ENCODE measurements around the gene FAAP100. TPM values are rescaled to one million over a fixed set of nuclear protein-coding genes. Genes with fewer than 3 reads are reported as not detected.

The FAAP100 gene
- polyA plus RNA-seq, 1 donor, result 19.8 TPM

DNA sequence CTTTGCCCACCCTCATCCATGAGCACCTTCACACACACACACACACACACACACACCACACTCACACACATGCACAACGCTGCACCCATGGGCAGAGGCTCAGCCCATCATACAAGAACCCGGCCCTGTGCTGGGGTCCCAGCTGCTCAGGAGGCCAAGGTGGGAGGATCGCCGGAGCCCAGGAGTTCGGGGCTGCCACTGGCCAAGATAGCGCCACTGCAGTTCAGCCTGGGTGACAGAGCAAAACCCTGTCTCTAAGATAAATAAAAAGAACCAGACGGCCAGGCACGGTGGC is 27.3 kb downstream of the FAAP100 start:
- DNase-seq (ENCODE audit: low read depth), result no peak

DNA sequence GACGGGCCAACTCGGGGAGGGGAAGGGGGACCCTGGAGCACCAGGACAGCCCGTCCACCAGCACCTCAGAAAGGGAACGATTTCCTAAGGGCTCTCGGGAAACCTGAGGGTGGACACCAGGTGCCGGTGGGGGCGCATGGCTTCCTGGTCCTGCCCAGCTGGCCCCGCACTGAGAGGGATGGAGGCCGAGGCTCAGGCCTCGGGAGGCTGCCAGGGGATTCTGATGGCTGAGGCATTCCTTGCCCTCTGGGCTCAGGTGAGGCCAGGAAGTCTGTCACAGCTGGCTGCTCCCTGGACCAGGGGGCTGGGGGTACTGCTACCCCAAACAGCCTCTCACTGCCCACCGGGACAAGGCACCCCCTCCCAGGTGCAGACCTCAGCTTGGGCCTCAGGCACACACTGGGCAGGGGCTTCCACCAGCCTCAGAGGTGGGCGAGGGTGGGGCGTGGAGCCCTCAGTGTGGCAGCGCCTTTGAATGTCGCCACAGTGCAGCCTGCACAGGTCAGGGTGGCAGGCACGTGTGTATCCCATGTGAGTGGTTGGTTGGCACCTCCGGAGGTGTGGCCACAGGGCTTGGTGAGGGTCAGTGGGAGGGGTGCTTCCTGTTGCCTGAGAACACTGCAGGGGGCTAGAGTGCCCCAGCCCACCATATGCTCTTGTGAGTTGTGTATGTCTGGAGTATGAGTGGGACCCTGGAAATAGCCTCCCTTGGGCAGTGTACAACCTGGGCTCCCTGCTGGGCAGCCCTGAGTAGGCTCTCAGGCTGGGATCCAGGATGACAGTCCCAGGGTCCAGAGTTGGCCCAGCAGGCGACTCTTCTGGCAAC is 27.9 kb downstream of the FAAP100 start:
- DNase-seq (ENCODE audit: low read depth), result no peak

DNA sequence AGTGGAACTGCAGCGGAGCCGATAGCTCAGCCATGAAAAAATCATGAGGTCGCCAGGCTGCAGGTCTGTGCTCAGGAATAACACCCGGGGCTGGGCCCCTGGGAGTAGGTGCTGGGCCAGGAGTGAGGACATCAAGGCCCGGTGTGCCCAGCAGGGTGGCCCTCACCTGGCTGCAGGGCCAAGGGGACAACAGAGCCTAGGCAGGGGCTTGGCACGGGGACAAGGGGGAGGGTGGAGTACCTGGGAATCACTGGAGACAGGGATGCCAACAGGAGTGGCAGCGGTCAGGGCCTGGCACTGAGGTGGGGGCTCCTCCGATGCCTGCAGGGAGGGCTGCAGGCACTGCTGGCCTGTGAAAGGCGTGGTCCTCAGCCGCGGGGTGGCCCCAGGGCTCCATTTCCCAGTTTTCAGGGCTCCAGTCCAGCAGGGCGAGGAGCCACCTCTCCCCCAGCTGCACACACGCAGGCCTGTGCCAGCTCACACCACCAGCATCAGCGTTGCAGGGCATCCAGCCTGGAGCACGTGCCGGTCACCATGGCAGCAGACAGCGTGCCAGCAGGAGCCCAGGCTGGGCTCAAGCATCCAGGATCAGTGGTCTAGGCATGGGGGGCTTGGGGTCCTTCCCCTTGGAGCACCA is 28.6 kb downstream of the FAAP100 start:
- DNase-seq (ENCODE audit: low read depth), result no peak

DNA sequence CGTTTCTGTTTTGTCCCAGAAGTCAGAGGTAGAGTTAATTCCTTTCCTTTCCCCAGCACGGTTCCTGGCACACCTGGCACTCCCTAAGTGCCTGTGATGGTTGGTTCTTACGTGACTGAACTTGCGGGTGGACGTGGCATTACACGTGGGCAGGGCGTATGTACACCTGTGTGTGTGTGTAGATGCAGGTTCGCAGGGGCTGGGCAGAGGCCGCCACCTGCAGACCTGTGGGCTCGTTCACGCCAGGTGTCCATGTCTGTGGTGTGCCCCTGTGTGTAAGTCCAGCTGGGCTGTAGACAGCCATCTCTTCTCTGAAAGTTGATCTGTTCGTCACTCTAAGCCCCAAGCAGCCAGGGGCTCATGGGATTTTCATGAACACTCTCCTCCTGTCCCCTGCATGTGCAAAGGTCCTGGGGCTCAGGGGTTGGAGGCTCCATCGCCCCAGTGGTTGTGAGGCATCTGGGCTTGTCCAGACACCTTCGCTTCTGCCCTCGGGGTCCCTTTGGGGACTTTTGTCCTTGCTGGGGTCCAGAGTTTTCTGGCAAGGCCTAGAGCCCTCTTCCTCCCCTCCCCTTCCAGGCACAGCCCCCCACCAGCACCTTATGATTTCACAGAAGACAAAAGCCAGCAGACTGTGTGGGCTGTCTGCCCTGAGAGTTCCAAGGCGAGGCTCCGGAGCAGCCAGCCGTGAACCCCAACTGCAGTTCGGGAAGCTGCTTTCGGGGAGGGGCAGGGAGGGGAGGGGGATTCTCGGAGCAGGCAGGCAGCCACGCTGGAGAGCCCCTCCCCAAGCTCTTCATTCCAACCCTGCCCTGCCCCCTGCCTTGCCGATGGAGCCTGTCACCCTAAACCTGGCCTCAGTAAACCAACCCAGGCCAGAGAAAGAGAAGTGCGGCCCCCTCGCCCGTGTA is 29.4 kb downstream of the FAAP100 start:
- no peak for DNase-seq (ENCODE audit: low read depth)

DNA sequence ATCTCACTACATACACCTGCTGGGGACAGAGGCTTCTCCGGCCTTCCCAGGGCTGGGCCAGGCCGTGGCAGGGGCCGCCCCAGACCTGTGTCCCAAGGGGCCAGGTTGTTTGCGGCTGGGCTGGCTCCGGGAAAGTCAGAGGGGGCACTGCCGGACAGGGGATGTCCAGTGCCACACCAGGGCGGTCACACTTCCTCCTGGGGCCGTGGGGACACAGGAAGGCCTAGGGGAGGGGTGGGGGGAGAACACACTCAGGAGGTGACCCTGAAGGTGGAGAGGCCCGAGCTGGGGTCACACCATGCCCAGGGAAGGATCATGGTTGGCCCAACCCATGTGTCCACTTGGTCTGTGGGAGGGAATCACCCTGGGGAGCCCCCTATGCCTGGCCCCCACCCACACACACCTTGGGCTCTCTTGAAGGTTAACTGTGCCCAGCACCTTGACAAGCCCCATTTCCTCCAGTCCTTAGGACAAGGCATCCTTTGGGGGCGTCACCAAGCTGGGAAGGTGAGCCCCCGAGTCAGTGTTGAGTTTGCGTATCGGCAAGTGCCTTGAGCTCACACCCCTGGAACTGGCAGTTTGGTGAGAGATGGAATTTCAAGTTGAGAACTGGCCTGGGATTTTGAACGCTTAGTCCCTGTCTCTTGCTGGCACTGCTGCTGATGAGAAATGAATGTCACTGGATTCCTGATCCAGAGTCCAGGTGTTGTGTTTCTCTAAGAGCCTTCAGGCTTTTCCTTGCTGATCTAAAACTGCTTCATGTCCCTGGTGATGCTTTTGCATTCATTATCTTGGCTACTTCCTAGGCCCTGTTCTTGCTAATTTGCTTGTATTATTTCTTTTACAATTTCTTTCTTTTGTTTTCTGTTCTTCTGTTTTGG is 31.9 kb downstream of the FAAP100 start:
- no peak for DNase-seq (ENCODE audit: low read depth)

DNA sequence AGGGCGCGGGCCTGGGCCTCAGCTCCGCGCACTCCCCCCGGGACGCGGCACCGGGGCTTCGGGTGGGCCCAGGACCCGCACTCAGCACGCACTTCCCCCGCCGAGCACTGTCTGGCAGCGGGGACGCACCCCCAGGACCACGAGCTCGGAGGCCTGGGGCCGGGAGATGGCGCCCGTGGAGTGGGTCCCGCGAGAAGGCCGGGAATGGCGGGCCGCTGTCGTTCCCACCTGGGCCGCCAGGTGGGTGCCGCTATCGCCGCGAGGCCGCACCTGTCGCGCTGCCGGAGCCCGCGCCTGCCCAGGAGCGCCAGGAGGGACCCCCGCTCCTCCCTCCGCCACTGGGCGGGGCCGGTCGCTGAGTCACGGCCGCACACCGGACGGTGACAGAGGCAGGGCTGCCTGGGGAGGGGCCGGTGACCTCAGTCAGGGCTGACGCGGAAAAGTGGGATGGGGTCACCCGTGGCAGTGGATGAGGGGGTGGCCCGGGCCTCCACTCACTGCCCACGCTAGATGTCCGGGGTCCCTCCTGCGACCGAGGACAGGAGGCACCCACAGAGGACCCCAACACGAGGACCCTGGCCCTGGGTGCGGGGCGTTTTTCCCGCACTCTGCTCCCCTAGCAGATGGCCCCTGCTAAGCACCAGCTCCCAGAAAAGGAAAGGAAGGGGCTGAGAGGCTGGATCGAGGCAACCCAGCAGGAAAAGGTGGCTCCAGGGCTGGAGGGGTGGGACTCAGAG is 32.7 kb downstream of the FAAP100 start:
- no peak for DNase-seq (ENCODE audit: low read depth)

DNA sequence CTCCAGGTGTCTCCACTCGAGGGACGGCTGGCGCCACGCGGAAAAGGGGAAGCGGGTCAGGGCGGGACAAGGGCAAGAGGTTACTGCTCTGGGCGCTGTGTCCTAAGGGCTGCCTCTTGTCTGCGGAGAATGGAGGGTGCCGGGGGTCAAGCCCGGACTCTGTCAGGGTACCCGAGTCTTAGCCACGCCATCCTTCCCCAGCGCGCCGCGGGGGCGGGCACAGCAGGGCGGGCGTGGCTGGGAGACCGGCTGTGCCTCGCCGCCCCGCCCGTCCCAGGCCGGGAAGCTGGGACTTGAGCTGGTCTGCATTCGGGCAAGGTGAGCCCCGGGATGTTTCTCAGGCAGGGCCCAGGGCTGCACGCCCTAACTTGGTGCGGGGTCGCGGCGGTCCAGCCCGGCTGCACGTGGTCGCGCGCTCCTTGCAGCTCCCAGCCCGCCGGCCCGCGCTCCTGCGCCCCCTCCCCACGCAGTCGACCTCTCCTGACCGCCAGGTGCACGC is 33.3 kb downstream of the FAAP100 start:
- DNase-seq (ENCODE audit: low read depth), result no peak

DNA sequence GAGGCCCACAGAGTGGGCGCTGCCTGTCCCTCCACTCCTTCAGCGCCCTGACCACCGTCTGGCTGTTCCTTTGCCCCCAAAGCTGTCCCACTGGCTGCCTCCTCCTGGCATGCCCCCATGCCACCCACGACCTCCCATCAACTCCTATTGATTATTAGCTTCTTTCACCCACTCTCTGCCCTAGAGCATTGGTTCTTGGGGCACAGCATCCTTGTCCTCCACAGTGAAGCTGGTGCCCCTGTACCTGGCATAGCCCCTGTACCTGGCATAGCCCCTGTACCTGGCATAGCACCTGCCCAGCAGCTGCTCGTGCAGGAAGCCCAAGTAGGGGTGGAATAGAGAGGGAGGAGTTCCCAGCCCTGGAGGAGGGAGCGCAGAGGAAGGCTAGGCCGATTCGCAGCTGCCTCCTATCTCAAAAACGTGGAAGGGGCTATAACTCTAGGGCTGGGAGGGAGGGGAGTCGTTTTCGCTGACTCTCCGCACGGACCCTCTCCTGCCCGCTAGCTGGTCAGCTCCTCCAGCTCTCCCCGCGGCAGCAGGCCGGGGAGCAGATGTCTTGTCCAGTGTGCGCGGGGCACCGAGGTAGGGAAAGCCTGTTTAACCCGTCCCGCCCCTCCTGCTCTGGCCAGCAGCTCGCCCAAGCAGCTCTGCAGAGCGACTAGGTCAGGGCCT is 33.9 kb downstream of the FAAP100 start:
- DNase-seq (ENCODE audit: low read depth), result no peak

DNA sequence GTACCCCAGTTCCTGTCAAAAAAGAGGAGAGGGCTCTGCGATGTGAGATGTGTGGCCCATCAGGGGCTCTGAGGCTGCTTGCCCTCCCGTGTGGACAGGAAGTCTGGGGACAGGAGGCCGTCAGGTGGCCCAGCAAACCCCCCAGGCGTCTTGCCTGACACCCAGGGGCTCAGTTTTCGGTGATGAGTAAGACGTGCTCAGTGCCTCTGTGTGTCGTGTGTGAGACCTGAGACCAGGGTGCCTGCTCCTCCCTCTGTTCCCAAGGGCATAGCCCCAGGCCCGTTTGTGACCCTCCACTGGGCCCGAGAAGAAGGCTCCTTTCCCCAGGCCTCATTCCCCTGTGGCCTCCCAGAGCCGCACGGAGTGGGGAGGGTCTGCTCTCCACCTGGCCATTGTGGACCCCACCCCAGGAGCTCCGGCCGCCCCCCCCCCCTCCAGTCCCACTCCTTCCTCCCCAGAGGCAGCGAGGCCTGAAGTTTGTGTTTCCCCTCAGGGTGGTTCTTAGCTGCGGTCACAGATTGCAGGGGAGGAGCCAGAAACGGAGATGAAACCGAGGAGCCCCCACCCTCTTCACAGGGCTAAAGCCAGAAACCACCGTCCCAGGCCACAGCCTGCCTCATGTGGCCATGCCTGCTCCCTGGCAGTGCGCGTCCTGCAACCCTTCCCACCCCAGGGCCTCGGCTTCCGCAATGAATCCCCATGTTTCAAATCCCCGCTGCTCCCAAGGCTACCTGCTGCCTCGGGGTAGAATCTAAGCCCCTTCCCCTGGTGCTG is 34.6 kb downstream of the FAAP100 start:
- no peak for DNase-seq (ENCODE audit: low read depth)

DNA sequence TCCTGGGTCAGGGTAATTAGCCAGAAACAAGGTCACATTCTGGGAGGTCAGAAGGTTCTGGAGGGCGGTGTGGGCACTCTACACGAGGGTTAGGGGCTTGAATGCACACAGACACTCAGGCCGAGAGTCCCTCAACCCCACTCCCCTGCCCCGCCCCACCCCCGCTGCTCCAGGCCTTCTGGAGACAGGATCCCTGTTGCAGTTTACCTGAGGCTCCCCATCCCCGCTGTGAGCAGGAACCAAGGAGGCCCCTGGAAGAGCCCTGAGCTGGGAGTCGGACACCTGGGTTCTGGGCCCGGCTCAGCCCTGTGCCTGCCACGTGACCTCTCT is 35.2 kb downstream of the FAAP100 start:
- DNase-seq (ENCODE audit: low read depth), result no peak

DNA sequence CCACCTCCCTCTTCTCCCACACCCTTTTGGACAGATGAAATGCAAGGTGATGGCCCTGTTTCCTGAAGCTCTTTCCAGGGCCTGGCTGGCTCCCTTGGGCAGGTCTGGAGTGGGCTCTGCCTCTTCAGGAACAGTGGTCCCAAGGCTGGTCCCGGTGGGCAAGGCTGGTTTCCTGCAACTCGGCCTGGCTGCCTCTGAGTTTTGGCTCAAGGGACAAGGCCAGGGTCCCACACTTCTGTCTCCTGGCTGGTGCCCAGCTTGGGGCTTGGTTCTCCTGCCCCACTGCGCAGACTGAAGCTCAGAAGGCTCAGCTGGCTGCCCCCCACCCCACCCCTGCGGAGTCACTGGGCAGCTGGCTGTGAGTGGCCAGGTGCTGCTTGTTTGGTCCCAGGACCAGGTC is 35.7 kb downstream of the FAAP100 start:
- no peak for DNase-seq (ENCODE audit: low read depth)

DNA sequence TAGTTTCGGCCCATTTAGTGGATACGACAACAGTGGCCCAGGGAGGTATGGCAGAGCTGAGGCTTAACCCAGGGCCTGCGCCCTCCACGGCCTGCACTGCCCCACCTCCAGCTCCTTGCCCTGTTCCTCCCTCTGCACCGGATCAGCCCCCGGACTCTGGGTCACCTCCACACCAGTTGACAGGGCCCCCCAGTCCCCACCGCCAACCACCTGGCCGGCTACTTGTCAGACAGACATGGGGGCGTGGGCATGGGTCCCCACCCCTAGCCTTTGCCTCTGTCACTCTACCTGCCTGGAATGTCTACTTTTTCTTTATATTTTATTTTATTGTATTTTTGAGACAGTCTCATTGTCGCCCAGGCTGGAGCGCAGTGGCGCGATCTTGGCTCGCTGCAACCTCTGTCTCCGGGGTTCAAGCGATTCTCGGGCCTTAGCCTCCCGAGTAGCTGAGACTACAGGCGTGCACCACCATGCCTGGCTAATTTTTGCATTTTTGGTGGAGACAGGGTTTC is 36.6 kb downstream of the FAAP100 start:
- DNase-seq (ENCODE audit: low read depth), result no peak

DNA sequence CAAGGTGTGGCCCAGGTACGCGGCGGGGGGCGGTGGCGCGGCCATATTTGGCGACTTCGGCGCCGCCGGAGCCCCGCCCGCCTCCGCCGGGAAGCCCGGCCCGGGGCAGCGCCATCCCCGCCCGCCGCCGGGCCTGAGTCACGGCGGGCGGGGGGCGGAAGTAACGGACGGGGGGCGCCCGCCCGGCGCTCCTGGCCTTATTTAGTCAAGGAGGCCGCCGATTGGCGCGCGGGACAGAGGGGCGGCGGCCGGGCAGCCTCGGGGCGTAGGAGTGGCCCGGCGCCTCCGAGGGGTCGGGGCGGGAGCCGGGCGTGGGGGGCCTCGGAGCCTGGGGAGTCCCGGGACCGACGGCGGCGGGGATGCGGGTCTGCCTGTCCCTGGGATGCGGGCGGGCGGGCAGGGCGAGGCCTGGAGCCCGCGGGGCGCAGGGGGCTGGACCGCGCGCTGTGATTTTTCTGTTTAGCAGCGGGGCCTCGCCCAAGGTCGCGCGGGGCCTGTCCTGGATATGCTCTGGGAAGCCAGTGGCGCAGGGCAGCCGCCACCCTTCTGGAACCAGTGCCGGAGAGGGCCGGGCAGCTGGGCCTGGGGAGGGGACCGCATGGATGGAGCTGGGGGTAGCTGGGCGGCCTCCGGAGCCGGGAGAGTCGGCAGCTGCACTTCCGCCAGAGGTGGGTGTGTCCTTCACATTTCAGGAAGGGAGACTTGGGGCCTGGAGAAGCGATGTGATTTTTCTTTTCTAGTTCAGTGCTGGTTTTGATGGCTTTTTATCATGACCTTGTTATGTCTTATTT is 37.2 kb downstream of the FAAP100 start:
- no peak for DNase-seq (ENCODE audit: low read depth)

DNA sequence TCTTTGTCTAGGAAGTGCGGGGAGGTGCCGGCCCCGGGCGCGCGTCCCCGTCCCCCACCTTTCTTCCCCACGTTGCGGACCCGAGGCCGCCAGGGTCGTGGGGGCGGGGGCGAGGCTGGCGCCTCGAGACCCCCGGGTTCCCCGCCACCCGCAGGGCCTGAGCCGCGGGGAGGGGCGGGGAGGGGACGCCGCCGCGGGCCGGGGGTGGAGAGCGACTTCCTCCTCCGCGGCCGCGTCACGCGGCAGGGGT is 37.7 kb downstream of the FAAP100 start:
- no peak for DNase-seq (ENCODE audit: low read depth)

DNA sequence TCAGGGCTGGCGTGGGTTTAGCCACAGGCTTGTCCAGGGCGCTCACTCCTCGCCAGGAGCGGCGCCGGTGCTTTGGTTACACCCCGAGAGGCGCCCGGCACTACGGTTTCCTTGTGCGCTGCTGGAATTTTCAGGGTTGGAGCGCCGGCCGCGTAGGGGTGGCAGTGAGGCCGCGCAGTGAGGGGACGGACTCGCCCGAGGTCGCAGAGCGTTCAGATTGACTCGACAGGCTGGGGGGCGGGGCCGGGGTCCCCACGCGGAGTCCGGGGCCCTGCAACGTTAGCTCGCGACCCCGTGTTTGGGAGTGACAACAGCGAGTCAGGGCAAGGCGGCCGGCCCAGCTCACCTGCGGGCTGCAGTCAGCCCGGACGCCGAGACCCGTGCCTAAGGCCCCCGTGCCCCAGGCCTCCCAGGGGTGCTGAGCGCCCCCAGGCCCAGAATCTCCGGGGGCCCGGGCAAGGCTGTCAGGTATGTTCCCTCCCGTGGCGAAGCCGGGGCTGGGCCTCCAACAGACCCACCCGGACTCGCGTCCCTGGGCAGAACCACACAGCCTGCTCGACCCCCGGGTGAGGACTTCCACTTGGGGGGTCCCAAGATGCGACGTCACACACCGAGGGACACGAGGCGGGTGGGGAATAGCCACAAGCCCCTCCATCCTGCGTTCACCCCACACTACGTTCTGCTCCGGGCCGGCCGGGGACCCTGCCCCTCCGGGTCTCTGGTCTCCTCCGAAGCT is 38.2 kb downstream of the FAAP100 start:
- no peak for DNase-seq (ENCODE audit: low read depth)

DNA sequence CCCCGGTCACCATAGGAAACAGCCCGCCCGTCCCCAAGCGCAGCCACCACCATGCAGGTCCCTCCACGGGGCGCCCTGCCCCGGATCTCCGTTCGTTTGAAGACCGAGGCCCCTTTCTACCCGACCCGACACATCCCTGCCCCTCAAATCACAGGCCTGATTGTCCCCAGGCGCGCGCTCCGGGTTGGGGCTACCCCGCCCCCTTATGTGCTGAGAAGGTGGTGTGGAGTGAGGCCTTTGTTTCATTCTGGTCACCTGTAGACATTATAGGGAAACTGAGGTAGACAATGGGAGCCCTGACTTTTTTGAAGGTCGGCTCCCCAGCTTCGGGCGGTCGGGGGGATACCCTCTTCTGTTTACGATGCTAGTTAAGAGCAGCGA is 38.8 kb downstream of the FAAP100 start:
- DNase-seq (ENCODE audit: low read depth), result no peak

DNA sequence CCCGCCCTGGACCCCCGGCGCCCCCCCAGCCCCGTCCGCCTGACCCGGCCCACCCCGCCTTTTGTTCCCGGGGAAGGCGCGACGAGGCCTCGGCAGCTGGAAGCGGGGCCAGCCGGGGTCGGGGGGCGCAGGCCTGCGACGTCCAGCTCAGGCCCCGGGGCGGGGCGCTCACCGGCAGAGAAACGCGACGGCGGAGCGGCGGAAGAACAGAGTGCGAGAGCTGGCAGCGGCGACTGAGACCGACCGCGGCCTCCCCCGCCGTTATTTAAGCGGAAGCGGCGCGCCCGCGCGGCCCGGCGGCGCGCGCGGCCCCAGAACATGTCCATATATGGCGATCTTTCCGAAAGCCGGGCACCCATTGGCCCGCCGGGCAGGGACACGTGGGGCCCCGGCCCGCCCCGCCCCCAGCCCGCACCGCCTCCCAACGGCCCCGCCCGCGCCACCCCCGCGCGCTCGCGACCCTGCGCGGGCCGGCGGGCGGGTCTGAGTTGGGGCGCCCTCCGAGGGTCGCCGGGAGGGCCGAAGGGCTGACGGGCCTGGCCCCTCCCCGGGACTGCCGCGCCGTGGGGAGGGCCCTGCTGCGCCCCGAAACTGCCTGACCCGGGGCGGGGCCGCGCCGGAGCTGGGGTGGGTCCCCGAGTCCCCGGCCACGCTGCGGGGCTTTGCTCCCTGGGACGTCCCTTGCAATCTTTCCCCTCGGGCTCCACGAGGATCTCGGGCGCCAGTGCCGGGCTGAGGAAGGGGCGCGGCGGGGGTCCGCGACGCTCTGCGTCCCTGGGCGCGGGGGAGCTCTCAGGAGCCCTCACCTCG is 39.4 kb downstream of the FAAP100 start, which contains the start of gene ACTG1:
TSS of gene ACTG1 (minus strand) at position 238 of the 810 bp plus-strand sequence. CDS start 445 bp downstream, outside the sequence.
- DNase-seq (ENCODE audit: low read depth), result peak; percentile 87
